Small intestine (tissue), 7 donors: ENCODE results near the gene JKAMP. TPM values are rescaled to one million over a fixed set of nuclear protein-coding genes. Genes with fewer than 3 reads are reported as not detected.
A peak's percentile ranks its signal among the peaks of the same experiment; 100 is the strongest.

ENCODE experiments used
- DNase-seq, 2 donors: peaks; one replicate each; pipeline versions ENCODE4 v3.0.0 to v3.0.0-alpha.2; 2013
- FAIRE-seq: peaks from 2 replicates; lab custom pipeline; 2012; peaks lifted over from hg19 to GRCh38; lab: Jason Lieb, UNC
- H3K27ac ChIP-seq, 3 donors: one replicate each; pipeline ENCODE4 v1.5.1; 2013; ENCODE audit warnings: low read length in 2 of 3, mild to moderate bottlenecking in 2 of 3, control low read depth in 1 of 3, inconsistent platforms in 1 of 3, low read depth in 1 of 3, moderate library complexity in 1 of 3
- H3K27me3 ChIP-seq, 3 donors: one replicate each; pipeline ENCODE4 v1.6.1; 2013; ENCODE audit warnings: low read length in 3 of 3, inconsistent platforms in 1 of 3; ENCODE audit not compliant: control insufficient read depth in 3 of 3, insufficient read depth in 3 of 3
- H3K36me3 ChIP-seq, 3 donors: one replicate each; pipeline ENCODE4 v1.6.1; 2013; ENCODE audit warnings: low read length in 3 of 3, inconsistent platforms in 1 of 3, low read depth in 1 of 3, mild to moderate bottlenecking in 1 of 3, moderate library complexity in 1 of 3; ENCODE audit not compliant: control insufficient read depth in 3 of 3, insufficient read depth in 2 of 3
- H3K4me1 ChIP-seq, 3 donors: one replicate each; pipeline ENCODE4 v1.6.1; 2013; ENCODE audit warnings: low read length in 2 of 3, inconsistent platforms in 1 of 3, low read depth in 1 of 3, mild to moderate bottlenecking in 1 of 3, moderate library complexity in 1 of 3; ENCODE audit not compliant: control insufficient read depth in 3 of 3, insufficient read depth in 2 of 3
- H3K4me3 ChIP-seq, 3 donors: one replicate each; pipeline ENCODE4 v1.5.1; 2013; ENCODE audit warnings: low read length in 3 of 3, control low read depth in 1 of 3, inconsistent platforms in 1 of 3, low read depth in 1 of 3, mild to moderate bottlenecking in 1 of 3, moderate library complexity in 1 of 3
- H3K9me3 ChIP-seq, 2 donors: one replicate each; pipeline ENCODE4 v1.6.1; 2013; ENCODE audit warnings: low read depth in 1 of 2, low read length in 1 of 2; ENCODE audit not compliant: control insufficient read depth in 2 of 2, insufficient read depth in 1 of 2
- WGBS, 3 donors: extraction: QIAGEN DNeasy Blood & Tissue Kit; methylation state at CpG; one replicate each; pipeline ENCODE4 v1.1.7; 2013; 5-methylcytosine and 5-hydroxymethylcytosine counted together
- polyA plus RNA-seq, 4 donors: library from polyadenylated mRNA; stranded (reverse) in 3 of 4; unstranded in 1 of 4; fragments of 200-250 nt in 3 of 4; fragments of 120-200 nt in 1 of 4; gene quantifications; one replicate each; pipeline versions ENCODE4 v1.2.1 to v1.2.3, GENCODE V29; 2013
- donor health status: healthy with polysubstance abuse.
- donor health status: control.
- donor health status: control.
- donor health status: Bipolar disorder and iron deficiency.
- donor health status: healthy.

The JKAMP gene
- polyA plus RNA-seq, 4 donors, result 12.7 to 57.3 (median 22.7) TPM

- DNase-seq (no peak), FAIRE-seq (no peak)
- peaks cover 3 to 7% (median 4%) of the 10 kb centered on the region in 3 donors for H3K4me1 ChIP-seq
- H3K36me3 ChIP-seq, result peaks cover 0 to 2% (median 0%) of the 10 kb centered on the region in 3 donors
- WGBS, 3 donors, result 18 to 21% (median 19%) methylated on average over 40 of the region's 40 CpGs
- no peaks in the 10 kb centered on the region for H3K9me3 ChIP-seq
- peak within 1 kb of the TSS in 1 of 3 donors; percentile 78 for H3K27ac ChIP-seq
- peak within 1 kb of the TSS; percentile 51 to 61 (median 51) for H3K4me3 ChIP-seq
- no peaks in the 10 kb centered on the region for H3K27me3 ChIP-seq
Measured at GRCh38 chr14:59465316-59466135, 18.8 kb upstream of the JKAMP start, which contains the start of gene GPR135. Gene GPR135 (minus strand): TSS chr14:59465380. CDS start chr14:59465226, 154 bp downstream.

- FAIRE-seq (no peak), DNase-seq (no peak)
- Histone ChIP-seq H3K27ac (no peak overlapping the region), H3K4me3 (no peak overlapping the region), H3K9me3 (no peaks in the 10 kb centered on the region), H3K4me1 (no peaks in the 10 kb centered on the region), H3K36me3 (peaks cover 6 to 15% (median 15%) of the 10 kb centered on the region in 3 donors), H3K27me3 (no peaks in the 10 kb centered on the region)
- 71 to 92% (median 86%) methylated on average over 1 of the region's 1 CpG for WGBS, 3 donors
Measured at GRCh38 chr14:59474172-59474571, 10.1 kb upstream of the JKAMP start.

- WGBS, 3 donors, result 91 to 100% (median 97%) methylated on average over 1 of the region's 1 CpG
- FAIRE-seq, result no peak
- Histone ChIP-seq H3K36me3 (peaks cover 6 to 15% (median 14%) of the 10 kb centered on the region in 3 donors), H3K9me3 (no peaks in the 10 kb centered on the region), H3K4me3 (no peak overlapping the region), H3K27ac (no peak overlapping the region), H3K4me1 (peaks cover 0 to 6% (median 5%) of the 10 kb centered on the region in 3 donors), H3K27me3 (no peaks in the 10 kb centered on the region)
- no peak for DNase-seq
Measured at GRCh38 chr14:59475709-59476108, 8.6 kb upstream of the JKAMP start.

- H3K4me3 ChIP-seq, result no peak overlapping the region
- no peak overlapping the region for H3K27ac ChIP-seq
- H3K36me3 ChIP-seq, result peaks cover 2 to 15% (median 14%) of the 10 kb centered on the region in 3 donors
- H3K9me3 ChIP-seq, result no peaks in the 10 kb centered on the region
- no peaks in the 10 kb centered on the region for H3K27me3 ChIP-seq
- no peak for DNase-seq
- no peak for FAIRE-seq
- H3K4me1 ChIP-seq, result peaks cover 6 to 23% (median 17%) of the 10 kb centered on the region in 3 donors
- 92 to 99% (median 97%) methylated on average over 3 of the region's 3 CpGs for WGBS, 3 donors
Measured at GRCh38 chr14:59478540-59478939, 5.8 kb upstream of the JKAMP start.

GRCh38 chr14:59480166-59480565 is 4.2 kb upstream of the JKAMP start:
- FAIRE-seq (no peak), DNase-seq (peak; percentile 40 to 50)
- no peaks in the 10 kb centered on the region for H3K27me3 ChIP-seq
- H3K36me3 ChIP-seq, result peaks cover 2 to 9% (median 8%) of the 10 kb centered on the region in 3 donors
- H3K9me3 ChIP-seq, result no peaks in the 10 kb centered on the region
- H3K4me3 ChIP-seq, result no peak overlapping the region
- peaks cover 6 to 23% (median 17%) of the 10 kb centered on the region in 3 donors for H3K4me1 ChIP-seq
- no peak overlapping the region for H3K27ac ChIP-seq
- 12 to 39% (median 24%) methylated on average over 1 of the region's 1 CpG for WGBS, 3 donors

GRCh38 chr14:59481407-59481806 is 2.9 kb upstream of the JKAMP start:
- no peak overlapping the region for H3K4me3 ChIP-seq
- peaks cover 6 to 31% (median 26%) of the 10 kb centered on the region in 3 donors for H3K4me1 ChIP-seq
- no peak overlapping the region for H3K27ac ChIP-seq
- no peaks in the 10 kb centered on the region for H3K9me3 ChIP-seq
- DNase-seq, result no peak
- peaks cover 0 to 7% (median 2%) of the 10 kb centered on the region in 3 donors for H3K36me3 ChIP-seq
- H3K27me3 ChIP-seq, result no peaks in the 10 kb centered on the region
- FAIRE-seq, result no peak
- WGBS, 3 donors, result 96 to 98% (median 96%) methylated on average over 2 of the region's 2 CpGs

GRCh38 chr14:59481871-59482540 is 2.3 kb upstream of the JKAMP start:
- DNase-seq (no peak), FAIRE-seq (no peak)
- no peak overlapping the region for H3K4me3 ChIP-seq
- WGBS, 3 donors, result 61 to 80% (median 70%) methylated on average over 2 of the region's 2 CpGs
- H3K36me3 ChIP-seq, result peaks cover 0 to 9% (median 2%) of the 10 kb centered on the region in 3 donors
- no peaks in the 10 kb centered on the region for H3K27me3 ChIP-seq
- no peaks in the 10 kb centered on the region for H3K9me3 ChIP-seq
- peak overlapping the region in 2 of 3 donors; percentile 3 to 28 for H3K27ac ChIP-seq
- peaks cover 6 to 31% (median 26%) of the 10 kb centered on the region in 3 donors for H3K4me1 ChIP-seq
